CD1c-positive myeloid dendritic cell (primary cell): ENCODE results near the gene TAF1.
"Not testable (repeated sequence)": the region's sequence is repeated elsewhere in the genome, so short reads cannot be mapped to it uniquely, and the experiment has no call there.

Source experiments
- DNase-seq: peaks from one replicate; pipeline ENCODE4 v3.0.0-alpha.2; 2016; ENCODE audit errors: extremely low spot score

TAF1 gene

GRCh38 chrX:71365875-71366673 lies at the start of gene TAF1:
Gene TAF1, plus strand, starts transcription at chrX:71366357. Its CDS starts 18 bp downstream, at chrX:71366375.
- DNase-seq, result peak; percentile 96

GRCh38 chrX:71316959-71317358 lies 49.2 kb upstream of the TAF1 start:
- not testable (repeated sequence) for DNase-seq

- DNase-seq, result peak; percentile 4
Observed at GRCh38 chrX:71320126-71320525, 46.0 kb upstream of the TAF1 start.

GRCh38 chrX:71321731-71322130 lies 44.4 kb upstream of the TAF1 start:
- DNase-seq, result no peak

- DNase-seq, result not testable (repeated sequence)
Observed at GRCh38 chrX:71324452-71324851, 41.7 kb upstream of the TAF1 start.

GRCh38 chrX:71326394-71326793 lies 39.8 kb upstream of the TAF1 start:
- DNase-seq, result no peak

GRCh38 chrX:71349151-71349665 lies 16.9 kb upstream of the TAF1 start:
- DNase-seq, result not testable (repeated sequence)

- DNase-seq, result not testable (repeated sequence)
Observed at GRCh38 chrX:71349867-71350266, 16.3 kb upstream of the TAF1 start.

GRCh38 chrX:71352439-71352838 lies 13.7 kb upstream of the TAF1 start:
- DNase-seq, result not testable (repeated sequence)

GRCh38 chrX:71364221-71364620 lies 1.9 kb upstream of the TAF1 start:
- no peak for DNase-seq

GRCh38 chrX:71365356-71365874 lies 742 bp upstream of the TAF1 start:
- no peak for DNase-seq

- peak; percentile 2 for DNase-seq
Observed at GRCh38 chrX:71366674-71367256, 608 bp downstream of the TAF1 start.

- no peak for DNase-seq
Observed at GRCh38 chrX:71367396-71367795, 1.2 kb downstream of the TAF1 start.

GRCh38 chrX:71372388-71372787 lies 6.2 kb downstream of the TAF1 start:
- DNase-seq, result no peak

GRCh38 chrX:71378732-71379131 lies 12.6 kb downstream of the TAF1 start:
- DNase-seq, result no peak

GRCh38 chrX:71391725-71392124 lies 25.6 kb downstream of the TAF1 start:
- not testable (repeated sequence) for DNase-seq

- no peak for DNase-seq
Observed at GRCh38 chrX:71393919-71394318, 27.8 kb downstream of the TAF1 start.

GRCh38 chrX:71396576-71396975 lies 30.4 kb downstream of the TAF1 start:
- DNase-seq, result no peak

GRCh38 chrX:71400710-71401109 lies 34.6 kb downstream of the TAF1 start:
- no peak for DNase-seq

GRCh38 chrX:71416260-71416659 lies 50.1 kb downstream of the TAF1 start:
- DNase-seq, result not testable (repeated sequence)

- no peak for DNase-seq
Observed at GRCh38 chrX:71420686-71421085, 54.5 kb downstream of the TAF1 start.

GRCh38 chrX:71432733-71433132 lies 66.6 kb downstream of the TAF1 start:
- no peak for DNase-seq

- DNase-seq, result no peak
Observed at GRCh38 chrX:71438750-71439149, 72.6 kb downstream of the TAF1 start.
